GM12872 (cell line): ENCODE data around the gene ROBO4.

Experiments
- TF ChIP-seq, protein P1 (sequence below): IDR thresholded peaks from 3 replicates; pipeline ENCODE4 v1.5.1; 2011; ENCODE audit warnings: low read depth, mild to moderate bottlenecking, low read length, moderate library complexity; ENCODE audit not compliant: insufficient read depth

Gene ROBO4

DNA sequence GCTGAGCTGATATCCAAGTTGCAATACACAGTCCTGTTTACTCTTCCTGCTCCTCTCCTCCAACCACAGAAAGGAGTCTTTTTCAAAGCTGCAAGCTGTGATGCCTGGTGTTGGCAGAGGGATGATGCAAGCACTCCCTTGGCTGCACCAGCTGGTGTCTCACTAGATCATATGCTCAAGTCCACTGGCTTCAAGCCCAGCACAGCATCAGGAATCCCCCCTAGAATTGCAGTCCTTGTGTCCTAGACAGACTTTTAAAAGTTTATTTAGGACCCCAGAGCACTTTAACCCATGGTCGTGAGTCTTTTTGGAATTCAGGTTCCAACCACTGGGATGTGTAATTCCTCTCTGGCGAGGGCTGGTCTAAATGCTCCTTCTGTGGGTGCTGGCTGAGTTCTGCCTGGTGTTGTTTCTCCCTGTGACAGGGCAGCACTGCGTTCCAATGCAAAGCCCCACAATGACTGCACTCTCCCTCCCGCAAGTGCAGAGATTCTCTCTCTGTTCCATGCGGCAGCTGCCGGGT is 19.5 kb upstream of the ROBO4 start:
- TF ChIP-seq, protein P1, sequence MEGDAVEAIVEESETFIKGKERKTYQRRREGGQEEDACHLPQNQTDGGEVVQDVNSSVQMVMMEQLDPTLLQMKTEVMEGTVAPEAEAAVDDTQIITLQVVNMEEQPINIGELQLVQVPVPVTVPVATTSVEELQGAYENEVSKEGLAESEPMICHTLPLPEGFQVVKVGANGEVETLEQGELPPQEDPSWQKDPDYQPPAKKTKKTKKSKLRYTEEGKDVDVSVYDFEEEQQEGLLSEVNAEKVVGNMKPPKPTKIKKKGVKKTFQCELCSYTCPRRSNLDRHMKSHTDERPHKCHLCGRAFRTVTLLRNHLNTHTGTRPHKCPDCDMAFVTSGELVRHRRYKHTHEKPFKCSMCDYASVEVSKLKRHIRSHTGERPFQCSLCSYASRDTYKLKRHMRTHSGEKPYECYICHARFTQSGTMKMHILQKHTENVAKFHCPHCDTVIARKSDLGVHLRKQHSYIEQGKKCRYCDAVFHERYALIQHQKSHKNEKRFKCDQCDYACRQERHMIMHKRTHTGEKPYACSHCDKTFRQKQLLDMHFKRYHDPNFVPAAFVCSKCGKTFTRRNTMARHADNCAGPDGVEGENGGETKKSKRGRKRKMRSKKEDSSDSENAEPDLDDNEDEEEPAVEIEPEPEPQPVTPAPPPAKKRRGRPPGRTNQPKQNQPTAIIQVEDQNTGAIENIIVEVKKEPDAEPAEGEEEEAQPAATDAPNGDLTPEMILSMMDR, result no peak

DNA sequence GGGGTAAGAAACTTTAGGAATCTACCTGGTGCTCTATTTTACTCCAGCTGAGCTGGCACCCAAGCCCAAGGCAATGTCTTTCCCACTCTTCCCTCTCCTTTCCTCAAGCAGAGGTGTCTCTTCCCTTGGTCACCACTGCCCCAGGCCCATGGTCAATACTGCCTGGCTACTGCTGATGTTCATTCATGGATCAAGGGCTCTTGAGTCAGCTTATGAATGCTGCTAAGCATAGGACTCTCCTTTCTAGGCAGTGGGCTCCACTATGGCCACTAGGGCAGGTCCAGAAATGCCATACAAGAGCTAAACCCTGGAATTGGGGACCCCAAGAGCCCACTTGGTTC is 18.7 kb upstream of the ROBO4 start:
- TF ChIP-seq, protein P1, result no peak

DNA sequence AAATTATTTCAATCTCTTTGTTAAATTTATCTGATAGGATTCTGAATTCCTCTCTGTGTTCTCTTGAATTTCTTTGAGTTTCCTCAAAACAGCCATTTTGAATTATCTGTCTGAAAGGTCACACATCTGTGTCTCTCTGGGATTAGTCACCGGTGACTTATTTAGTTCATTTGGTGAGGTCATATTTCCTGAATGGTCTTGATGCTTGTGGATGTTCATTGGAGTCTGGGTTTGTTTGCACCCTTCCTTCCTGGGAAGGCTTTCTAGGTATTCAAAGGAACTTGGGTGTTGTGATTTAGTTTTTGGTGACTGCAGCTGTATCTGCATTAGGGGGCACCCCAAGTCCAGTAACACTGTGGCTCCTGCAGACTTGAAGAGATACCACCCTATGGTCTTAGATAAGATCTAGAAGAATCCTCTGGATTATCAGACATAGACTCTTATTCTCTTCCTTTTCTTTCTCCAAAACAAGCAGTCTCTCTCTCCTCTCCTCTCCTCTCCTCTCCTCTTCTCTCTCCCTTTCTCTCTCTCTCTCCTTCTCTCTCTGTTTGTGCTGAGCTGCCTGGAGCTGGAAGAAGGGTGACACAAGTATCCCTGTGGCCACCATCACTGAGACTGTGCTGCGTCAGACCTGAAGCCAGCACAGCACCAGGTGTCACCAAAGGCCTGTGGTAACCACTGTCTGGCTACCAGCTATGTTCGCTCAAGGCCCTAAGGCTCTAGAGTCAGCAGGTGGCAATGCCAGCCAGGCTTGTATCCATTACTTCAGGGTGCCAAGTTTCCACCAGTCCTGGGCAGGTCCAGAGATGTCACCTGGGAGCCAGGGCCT is 18.1 kb upstream of the ROBO4 start:
- TF ChIP-seq, protein P1, result no peak

DNA sequence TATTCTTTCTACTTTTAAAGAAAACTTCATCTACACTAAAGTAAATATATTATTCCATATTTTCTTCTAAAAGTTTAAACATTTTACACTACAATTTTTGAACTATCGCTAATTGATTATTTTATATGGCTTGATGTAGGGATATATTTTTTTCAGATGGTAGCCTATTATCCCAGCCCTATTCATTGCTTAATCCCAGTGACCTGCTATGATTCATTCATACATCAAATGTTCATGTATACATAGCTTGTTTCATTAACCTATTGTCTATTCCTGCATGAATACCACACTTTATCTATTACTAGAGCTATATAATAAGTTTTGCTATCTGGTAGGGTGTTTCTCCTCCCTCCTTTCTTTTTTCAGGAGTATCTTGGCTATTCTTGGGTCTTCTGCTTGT is 5.0 kb upstream of the ROBO4 start:
- TF ChIP-seq, protein P1, result no peak

DNA sequence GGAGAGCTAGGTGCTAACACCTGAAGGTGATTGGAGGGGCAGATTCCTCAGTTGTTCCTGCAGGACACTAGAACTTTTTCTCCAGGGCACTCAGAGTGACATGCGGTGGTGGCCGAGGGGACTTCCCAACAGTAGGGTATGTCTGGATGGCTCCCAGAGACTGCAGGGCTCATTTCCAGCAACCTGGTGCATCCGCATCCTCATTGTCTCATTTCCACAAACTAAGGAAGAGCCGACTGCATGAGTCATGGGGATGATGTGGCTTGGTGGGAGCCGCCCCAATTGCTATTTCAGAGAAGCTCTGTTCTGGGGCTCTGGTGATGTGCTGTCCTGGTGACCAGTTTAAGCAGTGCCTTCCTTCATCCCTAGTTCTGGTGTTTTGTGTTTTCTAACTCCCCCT is 2.8 kb upstream of the ROBO4 start:
- TF ChIP-seq, protein P1, result no peak

DNA sequence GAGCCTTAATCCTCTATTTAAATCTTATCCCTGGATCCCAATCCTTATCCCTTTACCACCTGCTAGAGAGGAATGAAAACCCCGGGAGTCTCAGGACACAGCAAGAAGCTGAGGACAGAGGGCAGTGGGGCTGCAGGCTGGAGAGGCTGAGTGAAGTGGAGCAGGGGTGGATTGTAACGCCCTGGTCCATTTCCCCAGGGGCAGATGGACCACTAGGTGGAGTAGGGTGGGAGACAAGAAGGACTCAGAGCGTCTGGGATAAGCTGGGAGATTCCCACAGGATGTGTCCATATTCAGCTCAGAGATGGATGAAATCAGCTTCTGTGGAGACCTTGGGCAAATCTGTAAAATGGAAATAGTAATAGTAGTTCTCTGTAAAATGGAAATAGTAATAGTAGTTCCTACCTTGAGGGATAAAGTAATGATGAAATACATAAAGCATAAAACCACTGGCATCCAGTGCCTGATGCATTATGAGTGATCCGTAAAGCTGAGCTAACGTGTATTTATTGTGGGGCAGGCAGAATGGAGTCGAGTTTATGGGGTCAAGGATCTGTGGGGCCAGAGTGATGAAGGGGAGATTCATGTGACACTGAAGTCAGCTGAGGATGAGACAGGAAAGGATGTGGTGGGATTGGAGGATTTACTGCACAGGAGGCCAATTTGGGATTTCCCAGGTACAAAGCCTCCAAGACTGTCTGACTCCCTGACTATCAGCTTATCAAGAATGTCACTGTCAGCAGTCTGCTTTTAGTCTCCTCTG is 1.9 kb upstream of the ROBO4 start:
- TF ChIP-seq, protein P1, result no peak

DNA sequence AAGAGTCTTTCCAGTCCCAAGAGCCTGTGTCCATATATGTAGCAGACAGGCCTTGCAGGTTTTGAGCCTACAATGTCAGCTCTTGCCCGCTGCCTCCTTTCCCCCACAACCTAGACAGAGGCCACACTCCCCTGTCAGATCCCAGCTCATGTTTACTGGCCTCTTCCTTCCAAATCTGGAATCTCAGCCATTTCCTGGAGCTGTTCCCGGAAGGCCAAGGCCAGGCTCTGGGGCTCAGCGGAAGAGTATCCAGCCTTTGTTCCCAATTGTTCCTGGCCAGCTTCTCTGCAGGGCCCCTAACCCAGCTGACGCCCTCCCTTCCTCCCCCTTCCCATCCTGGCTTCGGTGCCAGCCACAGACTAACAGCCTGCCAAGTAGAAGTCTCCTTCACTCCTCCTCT is 1.0 kb upstream of the ROBO4 start:
- TF ChIP-seq, protein P1, result no peak
